ENCODE results near the gene PLXNA2.

DNA sequence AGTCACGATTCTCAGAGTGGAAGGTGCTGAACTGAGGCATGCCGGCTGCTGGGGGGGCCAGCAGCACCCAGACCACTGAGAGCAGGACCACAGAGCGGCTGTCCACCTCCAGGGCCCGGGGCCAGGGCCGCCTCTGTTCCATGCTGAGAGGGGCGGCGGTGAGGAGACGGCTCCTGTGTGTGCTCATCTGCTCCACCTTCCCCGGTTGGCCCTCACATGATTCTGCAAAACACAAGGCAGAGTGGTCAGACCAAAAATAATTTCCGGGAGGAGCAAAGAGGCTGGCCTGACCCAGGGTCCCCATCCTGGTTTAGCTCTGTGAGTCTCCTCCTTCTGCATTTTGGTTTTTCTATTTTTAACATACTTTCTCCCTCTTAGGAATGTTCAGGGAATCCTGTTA, 26.4 kb downstream of the PLXNA2 start:
- no peak for TF ChIP-seq EZH2 (IDR thresholded peaks at IDR 0.05; ENCODE audit: insufficient read depth, poor library complexity, severe bottlenecking)
- TF ChIP-seq EZH2phosphoT487 (IDR thresholded peaks at IDR 0.05; ENCODE audit: insufficient read depth, low read depth) = no peak
